Activated T-cell treated with anti-CD3 and anti-CD28 coated beads for 48 hours (primary cell): ENCODE results near the gene TAF4.

Experiments
- DNase-seq: peaks from one replicate; pipeline ENCODE4 v3.0.0-alpha.2; 2020; ENCODE audit warnings: low read depth

TAF4 gene

GRCh38 chr20:62042025-62042820, 23.5 kb downstream of the TAF4 start:
- DNase-seq: no peak

- DNase-seq: no peak
Measured at GRCh38 chr20:62040933-62041332, 24.7 kb downstream of the TAF4 start.

GRCh38 chr20:62040381-62040922, 25.2 kb downstream of the TAF4 start:
- no peak for DNase-seq

GRCh38 chr20:62039738-62040137, 25.9 kb downstream of the TAF4 start:
- no peak for DNase-seq

- DNase-seq: no peak
Measured at GRCh38 chr20:62032609-62033368, 32.9 kb downstream of the TAF4 start.

GRCh38 chr20:62031462-62032092, 34.1 kb downstream of the TAF4 start:
- no peak for DNase-seq

- DNase-seq: peak; percentile 9
Measured at GRCh38 chr20:62030834-62031434, 34.7 kb downstream of the TAF4 start.

- no peak for DNase-seq
Measured at GRCh38 chr20:62030357-62030756, 35.3 kb downstream of the TAF4 start.

- DNase-seq: no peak
Measured at GRCh38 chr20:62029949-62030348, 35.7 kb downstream of the TAF4 start.

- no peak for DNase-seq
Measured at GRCh38 chr20:62029296-62029695, 36.4 kb downstream of the TAF4 start.

- DNase-seq: no peak
Measured at GRCh38 chr20:62028384-62028783, 37.3 kb downstream of the TAF4 start.

GRCh38 chr20:62027698-62028321, 37.9 kb downstream of the TAF4 start:
- no peak for DNase-seq

GRCh38 chr20:62027116-62027515, 38.6 kb downstream of the TAF4 start:
- DNase-seq: no peak

GRCh38 chr20:62026564-62026856, 39.2 kb downstream of the TAF4 start:
- DNase-seq: no peak

- no peak for DNase-seq
Measured at GRCh38 chr20:62025832-62026563, 39.7 kb downstream of the TAF4 start.

GRCh38 chr20:62025394-62025793, 40.3 kb downstream of the TAF4 start:
- DNase-seq: no peak

GRCh38 chr20:62023935-62024334, 41.7 kb downstream of the TAF4 start:
- DNase-seq: no peak

- no peak for DNase-seq
Measured at GRCh38 chr20:62022575-62023139, 43.0 kb downstream of the TAF4 start.

- DNase-seq: no peak
Measured at GRCh38 chr20:62021793-62022385, 43.8 kb downstream of the TAF4 start.

- DNase-seq: no peak
Measured at GRCh38 chr20:62020935-62021701, 44.6 kb downstream of the TAF4 start.
